ENCODE data around the gene DIS3L2. TPM values are rescaled to one million over a fixed set of nuclear protein-coding genes. Genes with fewer than 3 reads are reported as not detected.
"Not testable (repeated sequence)": the region's sequence is repeated elsewhere in the genome, so short reads cannot be mapped to it uniquely, and the experiment has no call there.

DIS3L2 gene
- total RNA-seq, 1 donor from 2014 or later: 46.5 TPM

DNA sequence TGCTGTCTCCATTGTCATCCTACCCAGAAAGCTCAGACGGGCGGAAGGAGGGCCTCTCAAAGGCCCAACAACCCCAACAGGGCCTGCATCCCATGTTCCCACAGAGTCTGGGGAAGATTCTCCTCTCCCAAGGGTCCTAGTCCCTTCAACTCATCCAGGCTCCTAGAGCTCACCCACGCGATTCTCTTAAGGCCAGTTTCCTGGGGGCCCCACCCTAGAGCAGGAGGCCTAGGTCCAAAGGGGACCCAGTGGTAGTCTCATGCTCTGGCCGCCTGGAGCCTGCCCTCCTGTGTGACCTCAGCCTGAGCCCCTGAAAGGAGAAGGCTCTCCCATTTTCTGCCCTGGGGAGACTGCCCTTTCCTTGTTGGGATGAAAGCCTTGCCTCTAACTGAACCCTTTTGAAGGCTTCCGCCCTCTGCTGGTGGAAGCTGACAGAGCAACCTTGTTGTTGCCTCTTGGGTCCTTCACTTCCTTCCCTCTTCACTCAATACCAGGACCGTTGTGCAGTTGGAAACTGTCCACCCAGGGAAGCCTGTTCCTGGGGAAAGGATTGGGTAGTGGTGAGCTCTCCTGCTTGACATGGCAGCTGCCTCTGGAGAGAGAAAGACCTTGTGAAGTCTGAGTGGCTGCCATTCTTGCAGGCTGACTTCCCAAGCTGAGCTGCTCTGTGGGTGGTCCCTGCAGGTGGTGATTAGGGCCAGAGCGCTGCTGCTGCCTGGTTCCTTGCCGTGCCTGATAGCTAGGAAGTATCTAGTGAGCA is 331.1 kb downstream of the DIS3L2 start:
- DNase-seq (ENCODE audit: low spot score) (peak; percentile 69), ATAC-seq (peak; percentile 55)
- intact Hi-C loops (cut with DNase I): no loop called here

DNA sequence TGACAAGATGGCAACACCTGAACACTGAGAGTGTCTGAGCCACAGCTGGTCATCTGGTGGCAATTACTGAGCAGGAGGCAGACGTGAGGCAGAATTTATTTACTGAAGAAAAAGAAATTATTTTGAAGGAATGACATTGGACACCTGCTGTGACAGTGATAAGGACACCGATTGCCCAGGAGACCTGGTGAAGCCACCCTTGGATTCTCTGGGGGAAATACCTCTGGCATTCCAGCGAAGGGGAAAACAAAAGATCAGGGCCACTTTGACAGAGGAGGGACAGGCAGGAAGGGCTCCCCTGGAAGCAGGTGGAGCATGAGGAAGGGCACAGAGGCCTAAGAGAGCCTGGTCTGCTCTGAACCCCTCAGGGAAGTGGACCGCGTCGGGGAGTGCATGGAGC is 331.7 kb downstream of the DIS3L2 start:
- intact Hi-C loops (cut with DNase I): no loop called here
- no peak for ATAC-seq
- DNase-seq (ENCODE audit: low spot score): no peak

DNA sequence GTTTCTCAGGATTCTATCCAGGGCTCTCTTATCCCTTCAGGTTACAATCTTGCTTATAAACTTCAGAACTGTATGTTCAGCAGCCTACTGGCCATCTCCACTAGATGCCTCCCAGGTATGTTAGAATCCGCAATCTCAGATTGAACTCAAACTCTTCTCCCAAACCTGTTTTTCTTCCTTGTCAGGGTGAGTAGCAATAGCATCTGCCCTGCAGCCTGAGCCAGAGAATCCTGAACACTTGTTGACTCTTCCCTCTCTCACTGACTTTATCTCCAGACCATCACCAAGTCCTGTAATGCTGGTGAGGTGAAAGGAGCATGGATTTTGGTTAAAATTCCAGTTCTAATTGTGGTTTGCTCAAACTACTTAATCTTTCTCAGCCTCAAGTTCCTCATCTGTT is 334.5 kb downstream of the DIS3L2 start:
- DNase-seq (ENCODE audit: low spot score) (no peak), ATAC-seq (no peak)
- intact Hi-C loops (cut with DNase I): no loop called here

DNA sequence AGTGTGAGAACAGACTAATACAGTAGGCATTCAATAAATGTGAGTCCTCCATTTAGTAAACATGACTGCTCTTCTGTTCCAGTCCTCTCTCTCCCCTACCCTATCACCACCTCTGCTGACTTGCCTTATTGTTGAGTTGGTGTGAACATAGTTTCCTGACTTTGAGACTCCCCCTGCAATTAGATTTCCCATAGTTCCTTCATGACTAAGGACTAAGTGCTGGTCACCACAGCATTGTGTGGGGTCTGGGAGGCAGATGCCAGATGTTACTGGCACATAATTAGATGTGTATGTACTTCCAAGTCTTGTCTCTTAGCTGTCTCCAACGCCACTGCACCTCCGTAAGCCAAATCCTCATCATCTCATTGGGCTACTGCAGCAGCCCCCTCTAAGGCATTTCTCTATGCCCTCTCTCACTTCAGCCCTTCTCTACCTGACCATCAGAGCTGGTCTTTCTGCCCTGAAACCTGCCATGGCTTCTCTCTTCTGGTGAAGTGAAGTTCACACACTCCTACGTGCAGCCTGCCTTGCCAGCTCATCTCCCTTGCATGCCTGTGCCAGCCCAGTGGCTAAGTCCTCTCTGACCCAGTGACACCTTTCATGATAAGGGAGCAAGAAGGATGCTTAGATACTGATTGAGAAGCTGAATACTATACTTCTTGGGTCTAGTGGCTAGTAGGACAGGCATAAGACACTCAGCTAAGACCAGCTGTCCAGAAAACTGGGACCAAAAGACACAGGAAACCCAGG is 335.4 kb downstream of the DIS3L2 start:
- no peak for DNase-seq (ENCODE audit: low spot score)
- ATAC-seq: no peak
- intact Hi-C loops (cut with DNase I): no loop called here

DNA sequence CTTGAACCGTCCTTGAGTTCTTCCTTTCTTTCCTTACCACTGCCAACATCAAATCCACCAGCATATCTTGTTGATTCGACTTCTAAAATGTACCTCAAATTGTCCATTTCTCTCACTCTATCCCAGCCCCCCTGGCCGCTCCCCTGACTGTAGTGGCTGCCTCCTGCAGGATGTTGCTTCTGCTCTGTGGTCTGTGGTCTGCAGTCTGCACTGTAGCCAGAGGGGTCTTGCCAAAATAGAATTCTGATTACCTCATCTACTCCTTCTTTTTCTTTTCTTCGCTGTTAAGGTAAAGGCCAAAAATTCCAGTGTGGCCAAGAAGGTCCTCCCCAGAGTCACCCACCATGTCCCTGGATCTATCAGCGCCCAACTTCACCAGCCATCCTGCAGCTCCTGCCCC is 337.6 kb downstream of the DIS3L2 start:
- intact Hi-C loops (cut with DNase I): no loop called here
- DNase-seq (ENCODE audit: low spot score) (no peak), ATAC-seq (no peak)

DNA sequence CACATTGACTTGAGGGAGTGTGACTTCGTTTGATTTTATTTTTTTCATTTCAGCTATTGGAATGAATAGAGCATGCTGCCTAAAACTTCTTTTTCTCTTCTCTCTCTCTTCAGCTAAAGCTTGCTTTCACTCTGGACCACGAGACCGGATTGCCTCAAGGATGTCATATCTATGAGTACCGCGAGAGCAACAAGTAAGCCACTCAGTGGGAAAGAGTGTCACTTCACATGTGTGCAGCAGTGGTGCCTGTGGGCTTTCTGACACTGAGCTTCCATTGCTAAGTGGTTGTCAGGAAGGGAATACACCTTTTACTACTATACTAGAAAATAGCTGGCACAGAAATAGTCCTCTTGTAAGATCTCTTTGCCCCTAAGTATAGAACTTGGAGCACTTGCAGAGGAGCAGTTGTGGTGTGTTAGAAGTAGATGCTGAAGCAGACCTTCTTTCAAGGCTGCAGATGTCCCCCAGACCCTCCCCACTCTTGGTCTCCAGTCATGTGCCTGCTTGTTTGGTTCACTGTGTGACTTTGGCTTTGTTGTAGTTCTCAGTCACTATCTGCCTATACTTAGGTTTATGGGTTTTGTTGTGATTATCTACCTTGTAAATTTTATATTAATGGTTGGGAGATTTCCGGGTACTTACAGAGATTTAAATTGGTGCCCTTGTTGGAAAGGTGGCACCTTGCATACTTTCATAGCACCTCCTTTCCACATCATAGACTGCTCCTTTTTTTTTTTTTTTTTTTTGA is 338.6 kb downstream of the DIS3L2 start:
- intact Hi-C loops (cut with DNase I): no loop called here
- no peak for ATAC-seq

DNA sequence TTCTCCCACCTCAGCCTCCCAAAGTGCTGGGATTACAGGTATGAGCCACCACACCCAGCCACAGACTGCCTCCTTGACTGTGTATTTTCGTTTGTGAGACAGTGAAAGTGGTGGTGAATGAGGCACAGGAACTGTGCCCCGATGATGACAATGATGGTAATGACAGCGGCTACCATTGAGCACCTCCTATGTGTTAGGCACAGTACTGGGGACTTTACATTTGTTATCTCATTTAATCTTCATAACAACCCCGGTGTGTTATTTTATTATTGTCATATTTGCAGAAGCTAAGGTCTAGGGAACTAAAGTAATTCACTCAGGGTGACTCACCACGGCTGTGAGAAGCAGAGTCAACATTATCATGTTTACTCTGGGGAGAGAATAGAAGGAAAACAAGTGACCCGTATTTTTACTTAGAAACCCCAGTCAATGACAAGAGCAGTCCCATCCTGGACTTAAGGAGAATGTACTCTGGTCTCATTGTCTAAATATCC is 339.4 kb downstream of the DIS3L2 start:
- intact Hi-C loops (cut with DNase I): no loop called here
- DNase-seq (ENCODE audit: low spot score) (no peak), ATAC-seq (no peak)

More for the DNA sequence above, 338.6 kb downstream of the DIS3L2 start:
- no peak for DNase-seq (ENCODE audit: low spot score)

DNA sequence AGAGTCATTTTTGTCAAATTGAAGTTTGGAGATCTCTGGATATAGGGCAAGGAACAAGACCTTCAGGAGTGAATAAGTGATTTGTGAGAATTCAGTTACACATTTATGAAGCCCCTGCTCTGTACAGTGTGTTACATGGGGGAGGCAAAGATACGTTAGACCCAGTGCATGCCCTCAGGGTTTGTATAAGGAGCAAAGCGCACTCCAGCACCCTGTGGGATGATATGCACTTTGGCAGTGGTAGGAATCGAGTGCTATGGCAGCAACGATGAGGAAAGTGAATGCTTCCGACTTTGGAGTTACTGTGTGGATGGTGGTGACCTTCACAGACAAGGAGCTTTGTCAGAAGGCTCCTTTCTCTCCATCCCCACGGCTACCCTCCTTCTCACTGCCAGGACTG is 342.7 kb downstream of the DIS3L2 start:
- no peak for ATAC-seq
- no peak for DNase-seq (ENCODE audit: low spot score)
- intact Hi-C loops (cut with DNase I): no loop called here

DNA sequence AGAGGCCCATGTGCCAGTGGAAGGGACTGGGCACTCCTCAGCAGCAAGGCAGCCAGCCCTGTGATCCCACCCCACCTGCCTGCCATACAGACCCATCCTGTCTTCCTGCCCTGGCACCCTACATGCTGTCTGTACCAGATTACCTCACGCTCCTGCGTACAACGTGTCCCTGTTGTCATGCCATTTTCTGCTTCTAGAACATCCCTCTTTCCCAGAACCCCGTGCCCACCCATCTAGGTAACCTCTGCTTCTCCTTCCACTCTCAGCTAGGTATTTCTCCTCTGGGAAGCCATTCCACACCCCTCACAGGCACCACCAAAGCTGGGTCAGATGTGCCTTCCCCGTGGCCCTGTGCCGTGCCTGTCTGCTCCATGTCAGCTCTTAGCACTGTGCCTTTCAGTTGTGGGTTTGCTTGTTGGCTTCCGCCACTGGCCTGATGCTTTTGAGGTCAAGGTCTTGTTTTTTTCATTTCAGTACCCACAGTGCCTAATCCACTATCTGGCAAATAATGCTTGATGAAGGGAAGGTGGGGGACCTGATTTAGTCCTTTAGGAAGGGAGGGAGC is 345.3 kb downstream of the DIS3L2 start:
- ATAC-seq (no peak), DNase-seq (ENCODE audit: low spot score) (no peak)
- intact Hi-C loops (cut with DNase I): no loop called here

DNA sequence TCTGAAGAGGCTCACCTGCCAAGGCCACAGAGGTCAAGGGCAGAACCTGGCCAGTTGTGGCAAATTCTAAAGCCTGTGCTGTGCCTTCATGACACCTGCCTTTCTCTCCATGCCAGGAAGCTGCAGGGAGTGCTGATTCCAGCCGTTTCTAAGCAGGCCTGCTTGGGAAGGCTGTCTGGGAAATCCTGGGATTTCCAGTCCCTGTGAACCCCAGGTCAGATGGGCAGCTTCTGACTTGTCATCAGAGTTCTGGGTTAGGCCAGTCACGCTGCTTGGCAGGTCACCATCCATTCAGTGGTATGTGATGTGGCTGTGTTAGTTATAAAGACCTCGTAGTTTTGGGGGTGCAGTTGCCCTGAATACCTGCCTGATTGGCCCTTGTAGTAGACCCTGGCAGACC is 346.3 kb downstream of the DIS3L2 start:
- ATAC-seq (no peak), DNase-seq (ENCODE audit: low spot score) (no peak)
- intact Hi-C loops (cut with DNase I): no loop called here

DNA sequence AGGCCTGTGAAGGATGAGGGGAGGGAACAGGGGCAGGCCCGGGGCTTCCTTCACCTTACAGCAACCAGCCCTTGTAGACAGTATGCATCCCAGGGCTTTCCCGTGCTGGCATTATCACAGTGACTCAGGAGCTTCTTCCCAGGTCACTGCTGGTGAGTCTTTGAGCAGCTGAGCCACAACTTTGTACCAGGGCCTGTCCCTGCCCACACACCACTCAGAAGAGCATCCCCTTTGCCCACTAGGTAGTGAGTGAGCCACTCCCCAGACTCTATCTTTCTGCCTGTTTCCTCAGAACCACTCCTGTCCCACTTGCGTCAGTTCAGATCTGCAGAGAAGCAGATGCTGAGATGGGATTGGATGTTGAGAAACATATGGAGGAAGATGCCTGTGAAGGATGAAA is 347.5 kb downstream of the DIS3L2 start:
- peak; percentile 6 for DNase-seq (ENCODE audit: low spot score)
- intact Hi-C loops (cut with DNase I): no loop called here
- no peak for ATAC-seq

DNA sequence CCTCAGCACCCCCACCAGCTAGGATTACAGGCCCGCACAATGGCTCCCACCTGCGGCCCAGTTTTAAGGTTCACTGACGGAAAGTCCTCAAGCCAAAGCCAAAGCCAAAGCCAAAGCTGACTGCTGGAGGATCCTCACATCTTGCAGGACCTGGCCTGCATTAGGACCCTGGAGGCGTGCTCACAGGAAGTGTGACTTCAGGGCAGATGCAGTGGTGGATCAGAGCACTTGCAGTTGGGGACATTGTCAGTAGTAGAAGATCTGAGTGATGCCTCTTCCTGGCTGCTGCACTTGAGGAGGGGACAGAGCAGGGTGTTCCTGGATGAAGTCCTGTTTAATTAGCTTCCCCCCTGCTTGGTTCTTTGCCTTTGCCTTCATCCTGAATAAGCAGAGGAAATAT is 348.1 kb downstream of the DIS3L2 start:
- DNase-seq (ENCODE audit: low spot score) (peak; percentile 10), ATAC-seq (no peak)
- intact Hi-C loops (cut with DNase I): no loop called here

DNA sequence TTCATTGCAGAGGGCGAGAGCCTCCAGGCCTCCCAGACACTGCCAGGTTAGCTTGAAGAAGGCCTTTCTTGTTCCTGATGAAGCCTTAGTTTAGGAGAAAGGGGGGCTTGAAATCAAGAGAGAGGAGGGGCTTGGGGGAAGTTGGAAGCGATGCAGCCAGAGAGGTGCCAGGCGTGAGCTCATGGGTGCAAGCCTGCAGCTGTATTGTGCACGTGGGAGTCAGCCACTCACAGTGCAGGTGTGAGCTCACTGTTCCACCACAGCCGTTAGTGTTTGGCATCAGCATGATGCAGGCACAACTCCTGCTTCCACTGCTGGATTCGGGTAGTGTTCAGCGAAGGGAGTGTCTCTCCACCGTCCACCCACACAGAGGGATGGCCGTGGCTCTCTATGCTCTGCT is 348.6 kb downstream of the DIS3L2 start:
- intact Hi-C loops (cut with DNase I): no loop called here
- ATAC-seq: no peak
- DNase-seq (ENCODE audit: low spot score): no peak

DNA sequence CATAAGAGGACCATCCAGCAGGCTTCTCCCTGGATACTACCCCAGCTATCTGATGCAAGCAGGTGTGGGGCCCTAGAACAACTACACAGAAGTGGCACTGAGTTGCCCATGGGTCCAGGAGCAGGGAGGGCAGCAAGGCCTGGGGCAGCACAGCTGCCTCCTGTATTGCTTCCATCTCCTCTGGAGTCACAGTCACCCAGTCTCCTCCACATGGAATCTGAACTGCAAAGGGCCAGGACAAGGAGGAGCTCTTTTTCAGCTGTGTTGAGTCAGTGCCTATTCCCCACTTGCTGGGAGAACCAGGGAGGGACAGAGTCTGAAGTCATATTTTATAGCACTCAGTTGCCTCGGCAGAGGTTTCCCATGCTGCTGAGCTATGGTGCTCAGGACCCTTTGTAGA is 349.2 kb downstream of the DIS3L2 start:
- intact Hi-C loops (cut with DNase I): no loop called here
- no peak for ATAC-seq
- no peak for DNase-seq (ENCODE audit: low spot score)

DNA sequence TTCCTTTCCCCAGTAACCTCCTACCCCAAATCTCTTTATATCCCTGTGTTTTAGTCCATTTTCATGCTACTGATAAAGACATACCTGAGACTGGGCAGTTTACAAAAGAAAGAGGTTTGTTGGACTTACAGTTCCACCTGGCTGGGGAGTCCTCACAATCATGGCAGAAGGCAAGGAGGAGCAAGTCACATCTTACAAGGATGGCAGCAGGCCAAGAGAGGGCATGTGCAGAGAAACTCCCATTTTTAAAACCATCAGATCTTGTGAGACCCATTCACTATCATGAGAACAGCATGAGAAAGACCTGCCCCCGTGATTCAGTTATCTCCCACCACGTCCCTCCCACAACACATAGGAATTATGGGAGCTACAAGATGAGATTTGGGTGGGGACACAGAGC is 352.1 kb downstream of the DIS3L2 start:
- DNase-seq (ENCODE audit: low spot score); ATAC-seq; intact Hi-C loops (cut with DNase I): not testable (repeated sequence)

DNA sequence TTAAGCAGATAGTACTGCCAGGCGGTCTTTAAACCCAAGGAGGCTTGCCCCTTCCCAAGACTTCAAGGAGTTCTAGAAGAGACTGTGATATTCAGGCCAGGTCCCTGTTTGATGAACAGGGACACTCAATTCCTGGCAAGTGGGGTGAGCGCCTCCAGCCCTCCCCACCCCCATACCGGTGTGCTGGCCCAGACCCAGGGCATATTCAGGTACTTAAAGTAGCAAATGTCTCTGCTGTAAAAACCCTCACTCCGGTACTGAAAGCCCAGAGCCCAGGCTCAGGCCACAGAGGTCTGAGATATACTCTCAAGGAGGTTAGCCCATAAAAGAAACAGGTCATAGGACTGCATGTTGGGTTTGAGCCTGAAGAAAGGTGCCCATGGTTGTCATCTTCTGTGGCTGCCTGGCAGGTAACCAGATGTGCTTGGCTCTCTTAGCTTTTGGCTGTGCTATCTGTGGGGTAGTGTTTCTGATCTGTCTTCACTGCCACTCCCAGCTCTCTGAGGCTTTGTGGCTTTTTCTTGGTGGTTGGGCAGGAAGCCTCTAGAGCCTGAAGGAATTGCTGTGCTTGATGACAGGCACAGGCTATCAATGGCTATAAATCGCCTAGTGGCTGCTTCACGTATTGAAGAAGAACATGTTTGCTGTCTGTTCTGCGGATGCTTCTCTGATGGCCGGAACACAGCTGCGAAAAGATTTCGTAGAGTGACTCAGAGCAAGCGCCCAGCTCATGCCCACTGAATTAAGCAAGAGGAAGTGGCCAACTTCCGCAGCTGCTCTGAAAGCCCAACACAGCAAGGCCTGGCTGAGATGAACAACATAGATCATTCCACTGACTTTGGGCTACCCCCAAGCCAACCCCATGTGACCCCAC is 353.8 kb downstream of the DIS3L2 start:
- ATAC-seq (peak; percentile 72), DNase-seq (ENCODE audit: low spot score) (peak; percentile 65)
- intact Hi-C loops (cut with DNase I): no loop called here

DNA sequence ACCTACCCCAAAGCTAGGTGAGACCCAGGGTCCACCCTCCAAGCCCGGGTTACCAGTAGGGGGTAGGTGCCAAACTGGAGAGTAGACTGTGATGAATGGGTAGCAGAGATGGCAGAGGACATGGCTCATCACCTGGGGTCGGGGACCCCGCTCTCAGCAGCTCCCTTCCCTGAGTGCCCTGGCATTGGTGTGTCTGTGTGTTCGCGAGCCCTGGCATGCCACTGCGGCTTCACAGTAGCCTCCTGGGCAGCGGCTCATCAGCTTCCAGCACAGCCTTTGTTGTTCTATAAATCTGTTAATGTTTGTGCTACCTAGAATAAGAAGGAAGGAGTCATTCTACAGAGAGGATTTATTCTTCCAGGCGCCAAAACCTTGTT is 354.4 kb downstream of the DIS3L2 start:
- DNase-seq (ENCODE audit: low spot score) (no peak), ATAC-seq (no peak)
- intact Hi-C loops (cut with DNase I): no loop called here

DNA sequence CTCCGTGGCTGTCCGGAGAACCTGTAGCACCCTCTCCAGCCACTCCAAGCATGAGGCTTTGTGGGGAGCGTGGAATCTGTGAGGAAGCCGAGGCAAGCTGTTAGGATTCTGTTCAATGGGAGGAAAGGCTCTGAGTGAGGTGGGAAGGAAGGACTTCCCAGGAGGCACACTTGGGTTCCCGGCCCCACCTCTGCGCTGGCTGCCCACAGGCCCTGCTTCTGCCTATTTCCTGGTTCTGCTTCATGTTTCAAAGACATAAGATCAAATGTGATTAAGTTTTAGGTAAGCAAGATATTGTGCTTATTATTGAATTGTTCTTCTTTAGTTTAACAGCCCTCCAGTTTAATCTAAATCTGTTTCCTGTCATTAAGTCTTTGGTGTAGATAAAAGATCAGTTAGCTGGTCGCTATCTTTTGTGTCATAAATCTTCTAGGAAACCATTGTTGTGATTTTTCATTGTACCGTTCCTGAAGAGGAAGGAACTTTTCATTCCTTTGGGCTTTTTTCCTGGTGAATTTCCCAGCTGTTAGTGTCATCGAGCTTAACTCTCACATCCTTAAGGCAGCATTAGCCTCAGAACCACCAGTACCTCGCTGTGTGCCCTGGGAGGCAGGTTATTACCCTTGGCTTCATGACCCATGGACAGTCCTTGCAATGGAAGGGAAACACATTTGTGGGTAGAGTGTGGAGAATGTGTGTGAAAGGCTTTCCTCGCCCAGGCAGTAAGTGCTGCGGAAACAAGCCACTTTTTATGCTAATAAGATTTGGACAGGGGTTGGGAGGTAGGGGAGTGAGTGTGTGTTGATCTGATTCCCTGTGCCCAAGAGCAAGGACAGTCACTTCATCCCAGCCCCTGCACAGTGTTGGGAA is 355.2 kb downstream of the DIS3L2 start:
- intact Hi-C loops (cut with DNase I): no loop called here
- DNase-seq (ENCODE audit: low spot score): no peak
- no peak for ATAC-seq
